Ishikawa (cell line): ENCODE results near the gene UBL4A.

Source experiments
- CEBPB ChIP-seq: IDR thresholded peaks from 2 replicates; pipeline ENCODE4 v1.6.1; 2012
- EP300 ChIP-seq: IDR thresholded peaks from 2 replicates; pipeline ENCODE4 v1.6.1; 2012; ENCODE audit warnings: borderline replicate concordance
- FOXM1 ChIP-seq: IDR thresholded peaks from 2 replicates; pipeline ENCODE4 v1.6.1; 2012; ENCODE audit warnings: low read depth, borderline replicate concordance
- RAD21 ChIP-seq: IDR thresholded peaks from 2 replicates; pipeline ENCODE4 v1.6.1; 2012; ENCODE audit warnings: low read depth
- TEAD4 ChIP-seq: IDR thresholded peaks from 2 replicates; pipeline ENCODE4 v1.6.1; 2012

DNA sequence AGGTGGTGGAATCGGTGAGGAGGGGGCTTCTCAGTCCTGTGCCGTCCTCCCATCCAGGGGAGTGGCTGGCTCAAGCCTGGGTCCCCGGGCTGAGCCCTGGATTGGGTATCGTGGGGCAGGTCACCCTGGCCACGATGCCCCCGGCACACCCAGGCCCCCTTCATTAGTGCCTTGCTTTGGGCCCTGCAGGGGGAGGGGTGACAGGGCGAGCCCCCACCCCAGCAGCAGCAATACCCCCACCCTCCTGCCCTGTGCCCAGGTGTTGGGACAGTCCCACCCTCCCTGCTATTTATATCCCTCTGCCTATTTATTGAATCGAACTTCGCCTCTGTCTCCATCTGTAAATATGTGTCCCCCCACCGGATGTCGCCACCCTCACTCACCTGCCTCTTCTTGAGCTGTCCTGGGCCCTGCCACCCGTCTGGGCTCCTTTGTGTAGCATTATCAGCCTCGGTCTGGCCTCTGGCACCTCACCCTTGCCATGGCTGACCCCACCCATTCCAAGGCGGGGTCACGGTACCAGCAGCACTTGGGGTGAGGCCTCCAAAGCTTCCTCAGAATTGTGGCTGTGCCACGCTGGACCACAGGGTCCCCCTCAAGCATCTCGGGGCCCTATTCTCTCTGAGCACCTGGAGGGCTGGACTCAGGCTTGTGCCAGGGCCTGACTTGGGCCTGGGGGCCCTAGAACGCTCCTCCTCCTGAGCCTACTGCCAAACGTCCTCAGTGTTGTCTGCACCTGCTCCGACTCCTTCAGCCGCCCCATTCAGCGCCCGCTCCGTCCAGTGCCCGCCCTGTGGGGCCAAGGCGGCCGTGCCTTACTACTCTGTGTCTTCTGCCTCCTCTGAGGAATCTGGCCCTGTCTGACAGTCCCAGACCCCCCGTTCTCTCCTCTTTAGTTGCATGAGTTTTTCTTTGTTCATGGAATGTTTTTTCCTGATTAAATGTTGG lies 13.5 kb downstream of the UBL4A start:
- TF ChIP-seq RAD21 (no peak), EP300 (no peak), CEBPB (no peak), TEAD4 (no peak), FOXM1 (no peak)
